H1 (cell line): ENCODE data around the gene SLX9. TPM values are rescaled to one million over a fixed set of nuclear protein-coding genes. Genes with fewer than 3 reads are reported as not detected.

Experiments used
- MAX ChIP-seq: IDR thresholded peaks from 2 replicates; pipeline ENCODE4 v1.6.1; 2012; ENCODE audit warnings: inconsistent platforms
- polyA plus RNA-seq, 7 experiments: library from polyadenylated mRNA; depleted of rRNA in 3 of 7; stranded (reverse) in 5 of 7; unstranded in 2 of 7; fragments of >200 nt in 5 of 7; fragments of 200-250 nt in 2 of 7; gene quantifications; 1 replicate in 5 of 7; 2 replicates in 1 of 7; 4 replicates in 1 of 7; pipeline versions ENCODE4 v1.2.1 to v1.2.3, GENCODE V29; 2011 to 2013; ENCODE audit warnings: missing spikeins in 2 of 7, mixed read lengths in 2 of 7
- total RNA-seq: library from RNA; stranded (reverse); fragmentation: NEBNext Ultra II Directional; extraction: Animal tissue kit (Norgen Biotek cat#: 25700); gene quantifications from 2 replicates; pipeline ENCODE4 v1.2.1, GENCODE V29; 2021

SLX9 gene
- total and polyA plus RNA-seq, 2 of the 8 experiments (the other 6 are each of a cell fraction or from before 2014, with no cell fraction given): 17.7 to 57.3 TPM

DNA sequence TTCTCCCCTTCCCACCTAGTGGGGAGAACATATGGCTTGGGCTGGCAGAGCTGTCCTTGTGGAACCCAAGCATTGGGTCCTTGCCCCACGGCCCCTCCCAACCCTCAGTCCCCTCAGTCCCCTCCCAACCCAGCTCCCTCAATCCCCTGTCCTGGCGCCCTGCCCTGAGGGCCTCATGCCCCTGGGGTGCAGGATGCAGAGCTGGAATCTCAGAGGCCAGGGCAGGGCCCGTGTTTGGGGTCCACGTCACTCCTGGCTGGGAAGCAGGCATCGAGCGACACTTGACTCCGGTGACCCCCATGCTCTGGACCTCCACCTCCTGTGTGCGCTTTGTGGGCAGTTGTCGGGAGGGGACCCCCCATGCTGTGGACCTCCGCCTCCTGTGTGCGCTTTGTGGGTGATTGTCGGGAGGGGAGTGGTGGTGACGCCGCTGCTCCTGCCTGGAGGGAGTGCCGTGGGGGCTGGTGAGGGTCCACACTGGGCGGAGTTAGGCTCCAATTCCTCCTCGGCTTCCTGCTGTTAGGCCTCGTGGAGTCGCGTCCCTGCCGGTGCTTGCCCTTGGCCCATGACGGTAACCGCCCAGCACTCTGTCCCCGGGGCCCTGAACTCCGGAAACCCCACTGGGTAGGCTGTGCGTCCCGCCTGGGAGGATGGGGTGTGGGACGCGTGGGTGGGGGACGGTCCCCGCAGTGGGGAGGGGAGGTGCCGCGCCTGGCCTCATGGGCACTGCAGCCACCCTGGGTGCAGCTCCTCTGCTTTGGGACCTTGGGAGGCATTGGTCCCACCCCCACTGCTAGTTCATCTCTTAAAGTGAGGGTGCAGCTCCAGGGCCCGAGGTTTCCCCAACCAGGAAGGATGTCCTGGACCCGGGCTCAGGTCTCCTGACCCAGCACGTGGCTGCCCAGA, 31.2 kb downstream of the SLX9 start (continued):
- TF ChIP-seq MAX: no peak
